Bronchial epithelial cell (primary cell): ENCODE results near the gene ZNF487. TPM values are rescaled to one million over a fixed set of nuclear protein-coding genes. Genes with fewer than 3 reads are reported as not detected.

Experiments
- DNase-seq: peaks from one replicate; pipeline ENCODE4 v3.0.0-alpha.2; 2010; ENCODE audit warnings: low read depth
- FAIRE-seq: peaks from 2 replicates; lab custom pipeline; 2011; peaks lifted over from hg19 to GRCh38; lab: Jason Lieb, UNC
- H3K27me3 ChIP-seq: 2 replicates; pipeline ENCODE4 v1.5.1; 2011; ENCODE audit warnings: low read length; ENCODE audit not compliant: control insufficient read depth, insufficient read depth
- H3K36me3 ChIP-seq: 2 replicates; pipeline ENCODE4 v1.5.1; 2011; ENCODE audit warnings: low read length; ENCODE audit not compliant: control insufficient read depth, insufficient read depth
- H3K4me3 ChIP-seq: 2 replicates; pipeline ENCODE4 v1.5.1; 2011; ENCODE audit warnings: mild to moderate bottlenecking, low read depth, low read length, control low read depth
- total RNA-seq: library from RNA; depleted of rRNA; stranded (reverse); fragments of >200 nt; gene quantifications from 2 replicates; pipeline ENCODE4 v1.2.1, GENCODE V29; 2014
- TF ChIP-seq, protein P1 (sequence below): IDR thresholded peaks from 2 replicates; pipeline ENCODE4 v1.5.1; 2011; ENCODE audit warnings: mild to moderate bottlenecking, moderate library complexity, low read length, control low read depth, inconsistent platforms; ENCODE audit not compliant: insufficient read depth, severe bottlenecking

The ZNF487 gene
- total RNA-seq, 1 donor from 2014 or later = 2.1 TPM

DNA sequence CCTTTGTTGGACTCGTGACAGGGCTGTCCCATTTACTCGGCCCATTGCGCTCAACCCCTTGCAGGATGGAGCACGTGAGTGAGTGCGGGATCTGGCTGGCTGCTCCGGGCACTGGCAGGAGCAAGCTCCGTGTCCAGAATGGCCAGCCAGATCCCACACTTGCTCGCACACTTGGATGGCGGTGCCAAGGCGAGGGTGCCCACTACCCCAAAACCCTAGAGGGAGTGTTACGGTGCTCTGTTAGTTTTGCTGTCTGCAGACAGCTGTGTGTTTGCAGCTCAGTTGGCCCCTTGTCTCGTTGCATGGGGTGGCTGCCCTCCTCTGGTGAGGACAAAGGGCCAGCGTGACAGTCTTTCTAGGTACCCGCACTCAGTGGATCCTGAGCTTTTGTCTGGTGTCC is 34.2 kb downstream of the ZNF487 start:
- FAIRE-seq = no peak
- TF ChIP-seq, protein P1, sequence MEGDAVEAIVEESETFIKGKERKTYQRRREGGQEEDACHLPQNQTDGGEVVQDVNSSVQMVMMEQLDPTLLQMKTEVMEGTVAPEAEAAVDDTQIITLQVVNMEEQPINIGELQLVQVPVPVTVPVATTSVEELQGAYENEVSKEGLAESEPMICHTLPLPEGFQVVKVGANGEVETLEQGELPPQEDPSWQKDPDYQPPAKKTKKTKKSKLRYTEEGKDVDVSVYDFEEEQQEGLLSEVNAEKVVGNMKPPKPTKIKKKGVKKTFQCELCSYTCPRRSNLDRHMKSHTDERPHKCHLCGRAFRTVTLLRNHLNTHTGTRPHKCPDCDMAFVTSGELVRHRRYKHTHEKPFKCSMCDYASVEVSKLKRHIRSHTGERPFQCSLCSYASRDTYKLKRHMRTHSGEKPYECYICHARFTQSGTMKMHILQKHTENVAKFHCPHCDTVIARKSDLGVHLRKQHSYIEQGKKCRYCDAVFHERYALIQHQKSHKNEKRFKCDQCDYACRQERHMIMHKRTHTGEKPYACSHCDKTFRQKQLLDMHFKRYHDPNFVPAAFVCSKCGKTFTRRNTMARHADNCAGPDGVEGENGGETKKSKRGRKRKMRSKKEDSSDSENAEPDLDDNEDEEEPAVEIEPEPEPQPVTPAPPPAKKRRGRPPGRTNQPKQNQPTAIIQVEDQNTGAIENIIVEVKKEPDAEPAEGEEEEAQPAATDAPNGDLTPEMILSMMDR = no peak
- Histone ChIP-seq H3K27me3 (no peaks in the 10 kb centered on the region), H3K36me3 (no peaks in the 10 kb centered on the region), H3K4me3 (no peak overlapping the region)
- no peak for DNase-seq

DNA sequence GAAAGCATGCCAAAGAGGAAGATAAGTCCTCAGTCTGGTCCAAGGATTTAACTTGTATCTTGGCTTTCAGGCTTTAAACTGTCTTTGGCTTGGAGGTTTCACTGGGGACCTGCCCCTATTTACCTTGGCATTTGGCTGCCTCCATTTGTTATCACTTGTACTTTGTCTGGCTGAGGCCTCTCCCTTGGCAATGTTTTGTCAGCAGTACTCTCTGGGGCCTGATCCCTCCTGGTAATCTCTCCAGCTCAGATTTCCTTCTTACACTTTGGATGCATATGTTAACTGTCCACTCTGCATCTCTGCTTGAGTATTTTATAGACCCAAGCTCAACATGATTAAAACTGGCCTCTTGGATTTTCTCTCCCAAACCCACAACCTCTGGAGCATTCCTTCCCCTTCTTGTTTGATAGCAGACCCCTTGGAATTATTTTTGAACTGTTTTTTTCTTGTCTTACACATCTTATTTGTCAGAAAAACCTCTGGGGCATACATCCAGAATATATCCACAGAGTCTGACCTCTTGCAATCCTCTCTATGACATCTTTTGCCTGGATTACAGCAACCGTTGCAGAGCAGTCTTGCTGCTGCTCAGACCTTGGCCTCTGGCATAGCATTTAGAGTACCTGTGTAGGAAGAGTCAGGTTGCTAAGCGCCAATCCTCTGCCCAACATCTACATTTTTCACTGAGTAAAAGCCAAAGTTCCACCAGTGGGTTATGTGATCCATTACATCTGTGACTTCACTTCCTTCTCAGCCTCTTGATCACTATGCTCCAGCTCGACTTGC is 35.2 kb downstream of the ZNF487 start:
- DNase-seq = no peak
- Histone ChIP-seq H3K4me3 (no peak overlapping the region), H3K27me3 (no peaks in the 10 kb centered on the region), H3K36me3 (no peaks in the 10 kb centered on the region)
- TF ChIP-seq, protein P1 = no peak
- FAIRE-seq = no peak

DNA sequence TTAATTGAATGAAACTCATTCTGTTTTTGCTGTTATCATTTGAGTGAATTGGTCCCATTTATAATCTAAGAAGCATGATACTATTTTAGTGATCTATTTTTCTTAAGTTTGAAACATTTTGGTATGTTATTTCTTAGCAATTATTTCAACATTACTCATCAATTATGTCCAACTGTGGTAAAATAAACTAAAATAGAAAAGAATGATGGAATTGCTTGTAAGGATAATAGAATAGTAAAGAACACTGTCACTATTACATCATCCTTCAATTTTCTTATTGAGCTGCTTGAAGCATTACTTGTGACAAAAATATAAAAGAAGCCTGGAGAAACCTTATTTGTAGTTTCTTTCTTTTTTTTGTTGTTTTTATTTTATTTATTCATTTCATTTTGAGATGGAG is 42.4 kb downstream of the ZNF487 start:
- H3K36me3 ChIP-seq = no peaks in the 10 kb centered on the region
- TF ChIP-seq, protein P1 = no peak
- DNase-seq (no peak), FAIRE-seq (no peak)
- no peak overlapping the region for H3K4me3 ChIP-seq
- no peaks in the 10 kb centered on the region for H3K27me3 ChIP-seq

DNA sequence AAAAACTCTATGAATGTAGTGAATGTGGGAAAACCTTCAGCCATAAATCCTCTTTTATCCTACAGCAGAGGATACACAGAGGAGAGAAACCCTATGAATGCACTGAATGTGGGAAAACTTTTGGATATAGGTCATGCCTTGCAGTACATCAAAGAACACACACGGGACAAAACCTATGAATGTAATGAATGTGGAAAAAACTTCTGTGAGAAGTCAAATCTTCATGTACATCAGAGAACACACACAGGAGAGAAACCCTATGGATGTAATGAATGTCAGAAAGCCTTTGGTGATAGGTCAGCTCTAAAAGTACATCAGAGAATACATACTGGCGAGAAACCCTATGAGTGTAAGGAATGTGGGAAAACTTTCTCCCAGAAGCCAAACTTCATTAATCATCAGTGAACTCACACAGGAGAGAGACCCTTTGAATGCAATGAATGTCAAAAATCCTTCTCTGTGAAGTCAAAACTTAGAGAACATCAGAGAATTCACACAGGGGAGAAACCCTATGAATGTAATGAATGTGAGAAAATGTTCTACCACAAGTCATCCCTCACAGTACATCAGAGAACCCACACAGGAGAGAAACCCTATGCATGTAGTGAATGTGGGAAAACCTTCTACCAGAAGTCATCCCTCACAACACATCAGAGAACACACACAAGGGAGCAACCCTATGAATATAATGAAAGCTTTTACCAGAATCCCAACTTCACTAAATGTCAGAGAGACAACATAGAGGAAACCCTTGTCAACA is 45.6 kb downstream of the ZNF487 start:
- no peaks in the 10 kb centered on the region for H3K36me3 ChIP-seq
- TF ChIP-seq, protein P1 = no peak
- no peaks in the 10 kb centered on the region for H3K27me3 ChIP-seq
- DNase-seq = no peak
- FAIRE-seq = no peak
- H3K4me3 ChIP-seq = no peak overlapping the region

DNA sequence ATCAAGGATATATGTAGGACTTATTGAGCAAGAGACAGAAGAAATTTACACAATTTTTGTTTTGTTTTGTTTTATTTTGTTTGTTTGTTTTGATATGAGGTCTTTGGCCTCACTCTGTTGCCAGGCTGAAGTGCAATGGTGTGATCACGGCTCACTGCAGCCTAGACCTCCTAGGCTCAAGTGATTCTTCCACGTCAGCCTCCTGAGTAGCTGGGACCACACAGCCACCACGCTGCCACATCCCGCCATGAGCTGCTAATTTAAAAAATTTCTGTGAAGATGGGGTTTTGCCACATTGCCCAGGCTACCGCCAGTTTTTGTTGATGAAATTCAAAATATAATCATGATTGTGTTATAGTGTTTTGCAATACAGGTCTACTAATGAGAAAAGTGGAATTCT is 54.9 kb downstream of the ZNF487 start:
- Histone ChIP-seq H3K4me3 (no peak overlapping the region), H3K27me3 (no peaks in the 10 kb centered on the region), H3K36me3 (no peaks in the 10 kb centered on the region)
- TF ChIP-seq, protein P1 = no peak
- no peak for DNase-seq
- no peak for FAIRE-seq
